ENCODE measurements around the gene ECHS1. TPM values are rescaled to one million over a fixed set of nuclear protein-coding genes. Genes with fewer than 3 reads are reported as not detected.

Gene ECHS1
- total RNA-seq, 1 donor: 56.1 TPM

DNA sequence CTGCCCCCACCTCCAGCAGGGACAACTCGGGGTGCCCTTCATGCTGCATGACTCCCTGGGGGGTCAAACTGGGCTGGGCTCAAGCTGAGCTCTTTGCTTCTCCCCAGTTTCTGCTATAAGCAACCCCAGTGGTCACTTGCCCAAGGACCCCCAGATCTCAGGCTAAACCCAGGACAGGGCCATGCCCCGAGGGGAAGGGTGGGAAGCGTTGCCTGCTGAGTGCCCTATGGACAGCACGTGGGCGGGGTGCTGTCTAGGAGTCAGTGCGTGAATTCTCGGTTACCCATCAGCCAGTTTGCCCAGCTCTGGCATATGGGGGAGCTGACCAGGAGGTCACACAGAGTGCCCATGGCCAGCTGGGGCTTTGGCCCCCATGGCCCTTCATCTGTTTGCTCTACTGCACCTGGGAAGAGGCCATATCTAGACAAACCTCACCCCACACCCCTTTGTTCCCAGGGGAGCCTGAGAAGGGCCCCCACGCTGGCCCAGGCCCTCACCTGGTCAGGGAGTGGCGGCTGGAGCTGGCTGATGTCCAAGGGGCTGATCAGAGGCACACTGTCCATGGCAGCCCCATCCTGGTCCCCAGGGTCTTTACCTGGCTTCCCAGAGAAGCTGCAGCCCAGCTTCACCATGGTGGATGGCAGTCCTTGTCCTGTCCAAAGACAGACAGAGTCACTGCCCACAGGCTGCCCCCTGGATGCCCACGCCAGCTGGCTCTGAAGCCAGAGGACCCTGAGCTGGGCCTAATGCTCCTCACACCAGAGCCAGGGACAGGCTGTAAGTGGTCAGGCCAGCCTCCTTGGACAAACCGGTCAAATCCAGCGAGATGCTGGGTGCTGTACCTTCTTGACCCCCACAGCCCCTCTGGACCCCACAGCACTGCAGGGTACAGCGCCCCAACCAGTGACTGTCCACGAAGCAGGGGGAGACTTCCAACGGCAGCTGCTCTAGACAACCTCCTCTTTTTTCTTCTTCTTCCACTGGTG, 44.5 kb downstream of the ECHS1 start:
- H3K4me2 ChIP-seq (ENCODE audit: insufficient read depth, low read length): no peak overlapping the region
- H4K20me1 ChIP-seq (ENCODE audit: insufficient read depth, low read length): no peaks in the 10 kb centered on the region
- TF ChIP-seq, protein P1, sequence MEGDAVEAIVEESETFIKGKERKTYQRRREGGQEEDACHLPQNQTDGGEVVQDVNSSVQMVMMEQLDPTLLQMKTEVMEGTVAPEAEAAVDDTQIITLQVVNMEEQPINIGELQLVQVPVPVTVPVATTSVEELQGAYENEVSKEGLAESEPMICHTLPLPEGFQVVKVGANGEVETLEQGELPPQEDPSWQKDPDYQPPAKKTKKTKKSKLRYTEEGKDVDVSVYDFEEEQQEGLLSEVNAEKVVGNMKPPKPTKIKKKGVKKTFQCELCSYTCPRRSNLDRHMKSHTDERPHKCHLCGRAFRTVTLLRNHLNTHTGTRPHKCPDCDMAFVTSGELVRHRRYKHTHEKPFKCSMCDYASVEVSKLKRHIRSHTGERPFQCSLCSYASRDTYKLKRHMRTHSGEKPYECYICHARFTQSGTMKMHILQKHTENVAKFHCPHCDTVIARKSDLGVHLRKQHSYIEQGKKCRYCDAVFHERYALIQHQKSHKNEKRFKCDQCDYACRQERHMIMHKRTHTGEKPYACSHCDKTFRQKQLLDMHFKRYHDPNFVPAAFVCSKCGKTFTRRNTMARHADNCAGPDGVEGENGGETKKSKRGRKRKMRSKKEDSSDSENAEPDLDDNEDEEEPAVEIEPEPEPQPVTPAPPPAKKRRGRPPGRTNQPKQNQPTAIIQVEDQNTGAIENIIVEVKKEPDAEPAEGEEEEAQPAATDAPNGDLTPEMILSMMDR (IDR thresholded peaks at IDR 0.05; ENCODE audit: extremely low read depth, low read depth, low read length): no peak
- no peaks in the 10 kb centered on the region for H3K79me2 ChIP-seq (ENCODE audit: insufficient read depth, low read length)
- no peak overlapping the region for H2AFZ ChIP-seq (ENCODE audit: low read length)
- DNase-seq (ENCODE audit: insufficient read length, low spot score, missing footprints): no peak
- H3K36me3 ChIP-seq (ENCODE audit: insufficient read depth, low read length): no peaks in the 10 kb centered on the region
- no peaks in the 10 kb centered on the region for H3K9me3 ChIP-seq (ENCODE audit: low read depth, low read length)
- peaks cover 7% of the 10 kb centered on the region for H3K4me1 ChIP-seq (ENCODE audit: insufficient read depth, low read length)
- no peak overlapping the region for H3K4me3 ChIP-seq (ENCODE audit: insufficient read depth, low read length)
- no peak overlapping the region for H3K27ac ChIP-seq (ENCODE audit: low read depth, low read length)
- peaks cover 65% of the 10 kb centered on the region for H3K27me3 ChIP-seq (ENCODE audit: insufficient read depth, low read length)

DNA sequence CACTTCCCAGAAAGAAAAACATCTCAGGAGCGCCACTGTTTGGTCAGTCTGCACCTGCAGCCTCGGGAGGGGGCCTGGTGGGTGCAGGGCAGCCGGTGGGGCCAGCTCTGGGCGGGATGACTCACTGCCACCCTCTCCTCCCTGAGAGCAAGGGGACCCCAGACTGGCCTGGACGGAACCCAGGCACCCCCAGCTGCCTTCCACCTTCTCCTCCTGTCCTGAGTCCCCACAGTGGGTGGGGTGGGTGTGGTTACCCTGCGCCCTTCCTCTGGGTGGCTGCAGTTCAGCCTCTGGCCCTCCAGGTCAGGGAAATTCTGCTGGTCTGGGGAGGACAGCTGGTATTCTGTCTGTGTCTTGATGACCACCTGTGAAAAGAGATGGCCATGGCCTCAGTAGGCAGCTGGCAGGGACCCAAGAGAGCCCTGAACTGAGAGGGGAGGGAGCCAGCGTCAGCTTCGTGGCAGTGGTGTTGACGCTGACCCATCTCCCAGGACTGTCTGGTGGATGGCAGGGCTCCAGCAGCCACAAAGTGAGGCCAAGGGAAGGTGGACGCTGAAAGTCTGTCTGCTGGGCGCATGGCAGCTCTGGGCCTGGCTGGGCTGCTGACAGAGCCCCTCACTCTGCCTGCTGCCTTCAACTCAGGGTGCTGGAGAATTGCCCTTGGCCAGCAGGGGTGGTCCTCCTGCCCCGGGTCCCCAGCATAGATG, 45.4 kb downstream of the ECHS1 start:
- Histone ChIP-seq H3K4me2 (ENCODE audit: insufficient read depth, low read length) (no peak overlapping the region), H4K20me1 (ENCODE audit: insufficient read depth, low read length) (no peaks in the 10 kb centered on the region), H3K79me2 (ENCODE audit: insufficient read depth, low read length) (no peaks in the 10 kb centered on the region), H3K27me3 (ENCODE audit: insufficient read depth, low read length) (peaks cover 64% of the 10 kb centered on the region), H3K27ac (ENCODE audit: low read depth, low read length) (no peak overlapping the region), H3K4me1 (ENCODE audit: insufficient read depth, low read length) (peaks cover 7% of the 10 kb centered on the region), H2AFZ (ENCODE audit: low read length) (no peak overlapping the region), H3K9me3 (ENCODE audit: low read depth, low read length) (no peaks in the 10 kb centered on the region), H3K4me3 (ENCODE audit: insufficient read depth, low read length) (no peak overlapping the region), H3K36me3 (ENCODE audit: insufficient read depth, low read length) (no peaks in the 10 kb centered on the region)
- TF ChIP-seq, protein P1 (IDR thresholded peaks at IDR 0.05; ENCODE audit: extremely low read depth, low read depth, low read length): no peak
- DNase-seq (ENCODE audit: insufficient read length, low spot score, missing footprints): peak; percentile 86

DNA sequence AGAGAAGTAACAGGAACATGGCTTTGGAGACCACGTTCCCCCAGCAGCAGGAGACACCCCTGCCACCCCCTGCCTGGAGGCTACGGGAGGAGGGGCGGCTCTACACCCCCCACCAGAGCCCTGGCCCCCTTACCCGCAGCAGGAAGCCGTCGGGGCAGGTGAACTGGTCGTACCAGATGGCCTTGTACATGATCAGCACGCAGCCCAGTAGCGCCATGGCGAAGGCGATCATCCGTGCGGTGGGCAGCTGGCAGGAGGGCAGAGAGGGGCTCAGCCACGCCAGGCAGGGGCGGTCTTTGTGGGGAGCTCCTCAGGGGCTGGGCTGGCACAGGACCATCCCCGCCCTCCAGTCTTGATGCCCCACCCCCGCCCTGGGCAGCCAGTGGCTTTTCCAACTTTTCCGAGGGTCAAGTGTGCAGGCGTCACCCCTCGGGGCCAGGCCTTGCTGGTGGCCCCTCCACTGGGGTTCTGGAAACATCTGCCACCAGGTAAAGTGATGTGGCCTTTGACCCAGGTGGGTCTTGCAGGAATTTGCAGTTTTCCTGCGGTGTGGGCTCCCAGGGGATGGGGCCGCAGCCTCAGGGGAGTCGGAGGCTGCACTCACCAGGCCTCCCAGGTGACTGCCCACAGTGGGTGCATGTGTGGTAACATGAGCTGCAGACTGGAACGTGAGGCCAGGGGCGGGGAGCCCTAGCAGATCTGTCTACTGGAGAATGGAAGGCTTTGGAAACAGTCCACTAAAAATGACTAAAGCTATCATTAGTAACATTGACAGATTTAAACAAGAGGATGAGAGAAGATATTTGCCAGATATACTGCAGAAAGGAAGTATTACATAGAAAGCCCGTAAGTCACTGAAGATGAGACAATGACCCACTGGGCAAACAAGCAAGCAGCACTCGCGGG, 46.2 kb downstream of the ECHS1 start:
- no peaks in the 10 kb centered on the region for H4K20me1 ChIP-seq (ENCODE audit: insufficient read depth, low read length)
- H3K4me1 ChIP-seq (ENCODE audit: insufficient read depth, low read length): peaks cover 7% of the 10 kb centered on the region
- H3K27me3 ChIP-seq (ENCODE audit: insufficient read depth, low read length): peaks cover 55% of the 10 kb centered on the region
- H3K27ac ChIP-seq (ENCODE audit: low read depth, low read length): no peak overlapping the region
- H3K4me3 ChIP-seq (ENCODE audit: insufficient read depth, low read length): no peak overlapping the region
- no peaks in the 10 kb centered on the region for H3K9me3 ChIP-seq (ENCODE audit: low read depth, low read length)
- H2AFZ ChIP-seq (ENCODE audit: low read length): no peak overlapping the region
- H3K36me3 ChIP-seq (ENCODE audit: insufficient read depth, low read length): no peaks in the 10 kb centered on the region
- H3K4me2 ChIP-seq (ENCODE audit: insufficient read depth, low read length): no peak overlapping the region
- H3K79me2 ChIP-seq (ENCODE audit: insufficient read depth, low read length): no peaks in the 10 kb centered on the region
- TF ChIP-seq, protein P1 (IDR thresholded peaks at IDR 0.05; ENCODE audit: extremely low read depth, low read depth, low read length): no peak
- peak; percentile 94 for DNase-seq (ENCODE audit: insufficient read length, low spot score, missing footprints)
